GM19455 (cell line): ENCODE measurements around the gene TRABD2A.
"Not testable (repeated sequence)": the region's sequence is repeated elsewhere in the genome, so short reads cannot be mapped to it uniquely, and the experiment has no call there.

Source experiments
- ATAC-seq: cut with Tn5 transposase; IDR thresholded peaks from one replicate; pipeline ENCODE4 v1.9.1; 2021; ENCODE audit not compliant: unreplicated experiment

The TRABD2A gene

DNA sequence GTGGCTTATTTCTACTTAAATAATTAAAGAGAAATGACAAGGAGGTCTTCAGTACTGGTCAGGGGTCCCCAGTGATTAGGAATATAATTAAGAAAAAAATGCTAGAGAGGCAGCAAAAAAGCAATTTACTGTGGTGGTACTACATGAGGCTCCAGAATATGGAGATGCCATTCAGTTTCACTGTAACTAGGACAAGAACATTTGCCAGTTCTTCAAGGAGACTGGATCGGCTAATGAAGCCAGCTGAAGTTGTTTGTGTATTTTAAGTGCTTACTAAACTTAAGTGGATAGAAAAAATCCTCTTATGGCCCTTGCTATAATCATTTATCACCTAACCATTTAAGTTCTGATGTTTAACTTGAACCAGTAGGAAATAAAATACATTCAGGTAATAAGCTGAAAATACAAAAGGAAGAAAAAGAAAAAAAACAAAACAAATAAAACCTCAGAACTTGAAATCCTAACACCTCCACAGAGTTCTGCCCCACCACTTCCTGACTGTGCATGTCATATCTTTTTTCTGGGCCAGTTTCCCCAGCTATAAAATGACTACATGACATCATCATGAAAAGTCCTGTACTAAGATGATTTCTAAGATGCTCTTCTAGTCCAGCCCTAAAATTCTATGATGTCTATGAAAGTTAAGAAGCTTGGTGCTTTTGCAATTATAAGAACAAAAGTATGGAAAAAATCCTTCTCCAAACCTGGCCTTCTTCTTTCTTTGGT is 98.0 kb downstream of the TRABD2A start:
- ATAC-seq, result no peak

DNA sequence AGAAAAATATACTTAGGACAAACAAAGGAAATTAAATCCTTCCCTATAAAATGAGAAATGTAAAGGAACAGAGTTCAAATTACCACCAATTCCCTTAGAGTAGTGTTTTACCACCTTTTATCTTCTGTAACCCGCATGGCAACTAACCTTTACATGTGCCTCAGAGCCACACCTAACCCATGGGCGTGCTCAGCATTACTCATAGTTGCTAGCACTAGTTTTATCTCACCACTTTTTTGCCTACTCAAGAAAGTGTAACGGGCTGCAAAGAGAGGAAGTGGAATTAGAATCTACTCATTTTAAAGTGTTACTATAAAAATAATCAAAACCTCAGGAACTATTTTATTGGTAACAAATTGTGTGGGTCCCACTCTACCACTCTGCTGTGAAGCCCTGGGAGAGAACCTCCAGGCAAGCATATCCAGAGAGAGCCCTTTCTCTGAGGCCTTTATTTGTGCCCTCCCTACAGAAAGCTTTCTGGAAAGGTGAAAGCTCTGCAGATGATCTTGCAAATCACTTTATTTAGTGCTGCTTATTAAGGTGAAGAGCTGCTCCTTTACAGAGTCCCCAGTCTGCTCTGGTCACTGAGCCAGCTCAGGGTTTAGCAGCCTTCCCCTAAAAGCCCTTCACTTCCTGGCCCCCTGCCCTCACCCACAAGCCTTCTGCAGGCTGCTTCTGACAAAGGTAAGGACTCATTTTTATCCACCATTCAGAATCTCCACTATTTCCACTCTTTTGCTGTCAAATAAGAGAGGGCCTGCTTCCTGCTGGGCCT is 98.8 kb downstream of the TRABD2A start:
- ATAC-seq, result no peak

DNA sequence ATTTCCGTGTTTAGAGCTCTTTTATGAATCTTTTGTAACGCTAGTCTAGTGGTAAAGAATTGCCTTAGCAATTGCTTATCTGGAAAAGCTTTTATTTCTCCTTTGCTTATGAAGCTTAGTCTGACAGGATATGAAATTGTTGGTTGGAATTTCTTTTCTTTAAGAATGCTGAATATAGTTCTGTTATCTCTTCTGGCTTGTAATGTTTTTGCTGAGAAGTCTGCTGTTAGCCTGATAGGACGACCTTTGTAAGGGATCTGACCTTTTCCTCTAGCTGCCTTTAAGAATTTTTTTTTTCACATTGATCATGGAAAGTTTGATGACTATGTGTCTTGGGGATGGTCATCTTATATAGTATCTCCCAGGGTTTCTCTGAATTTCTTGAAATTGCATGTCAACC is 101.1 kb downstream of the TRABD2A start:
- ATAC-seq, result no peak

DNA sequence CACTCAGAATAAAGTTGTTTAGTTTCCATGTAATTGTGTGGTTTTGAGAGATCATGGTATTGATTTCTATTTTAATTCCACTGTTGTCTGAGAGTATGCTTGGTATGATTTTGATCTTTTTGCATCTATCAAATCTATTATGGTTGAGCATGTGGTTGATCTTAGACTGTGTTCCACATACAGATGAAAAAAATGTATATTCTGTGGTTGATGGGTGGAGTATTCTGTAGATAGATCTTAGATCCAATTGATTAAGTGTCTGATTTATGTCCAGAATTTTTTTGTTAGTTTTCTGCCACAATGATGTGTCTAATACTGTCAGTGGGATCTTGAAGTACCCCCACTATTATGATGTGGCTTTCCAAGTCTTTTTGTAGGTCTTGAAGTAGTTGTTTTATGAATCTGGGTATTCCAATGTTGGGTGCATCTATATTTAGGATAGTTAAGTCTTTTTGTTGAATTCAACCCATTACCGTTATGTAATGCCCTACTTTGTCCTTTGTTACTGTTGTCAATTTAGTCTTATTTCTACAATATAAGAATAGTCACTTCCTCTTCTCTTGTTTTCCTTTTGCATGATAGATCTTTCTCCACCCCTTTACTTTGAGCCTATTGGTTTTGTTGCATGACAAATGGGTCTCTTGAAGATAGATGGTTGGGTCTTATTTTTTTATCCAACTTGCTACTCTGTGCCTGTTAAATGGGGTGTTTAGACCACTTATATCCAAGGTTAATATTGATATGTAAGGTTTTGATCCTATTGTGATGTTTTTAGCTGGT is 101.8 kb downstream of the TRABD2A start:
- no peak for ATAC-seq

DNA sequence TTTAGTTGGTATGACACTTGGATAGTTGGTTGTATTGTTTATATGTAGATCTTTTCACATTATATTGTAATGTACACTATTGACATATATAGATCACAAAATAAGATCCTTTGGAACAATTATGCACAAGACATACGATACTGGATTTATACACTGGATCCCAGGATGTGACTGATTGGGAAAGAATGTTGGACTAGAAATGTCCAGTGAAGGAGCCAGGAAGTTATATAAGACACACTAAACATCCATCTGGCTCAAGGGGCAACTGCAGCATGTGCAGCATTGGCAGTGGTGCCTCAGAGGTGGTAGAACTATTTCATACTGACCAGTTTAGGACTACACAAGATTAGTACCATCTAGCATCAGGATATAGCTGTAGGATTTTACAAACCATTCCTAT is 104.9 kb downstream of the TRABD2A start:
- ATAC-seq, result no peak

DNA sequence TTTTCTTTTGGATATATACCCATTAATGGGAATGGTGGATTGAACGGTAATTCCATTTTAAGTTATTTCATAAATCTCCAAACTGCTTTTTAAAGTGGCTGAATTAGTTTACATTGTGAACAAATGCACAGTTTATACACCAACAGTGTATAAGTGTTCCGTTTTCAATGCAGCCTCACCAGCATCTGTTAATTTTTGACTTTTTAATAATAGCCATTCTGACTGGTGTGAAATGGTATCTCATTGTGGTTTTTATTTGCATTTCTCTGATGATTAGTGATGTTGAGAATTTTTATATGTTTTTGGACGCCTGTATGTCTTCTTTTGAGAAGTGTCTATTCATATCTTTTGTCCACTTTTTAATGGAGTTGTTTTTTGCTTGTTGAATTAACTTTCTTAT is 107.3 kb downstream of the TRABD2A start:
- not testable (repeated sequence) for ATAC-seq
